Panc1 (cell line): ENCODE data around the gene VPS36.

Experiments
- CTCF ChIP-seq: fragments of 450-650 bp; IDR thresholded peaks from 2 replicates; pipeline ENCODE4 v1.5.1; 2017; ENCODE audit warnings: mild to moderate bottlenecking
- POLR2AphosphoS5 ChIP-seq: IDR thresholded peaks from 2 replicates; pipeline ENCODE4 v1.6.1; 2012; ENCODE audit warnings: mild to moderate bottlenecking, low read depth, low read length, moderate library complexity
- REST ChIP-seq, 2 experiments: IDR thresholded peaks; 2 replicates each; pipeline ENCODE4 v1.6.1; 2011 to 2012; ENCODE audit warnings: low read depth in 2 of 2, control low read depth in 1 of 2, low read length in 1 of 2, mild to moderate bottlenecking in 1 of 2, moderate library complexity in 1 of 2; ENCODE audit not compliant: insufficient read depth in 1 of 2

- TF ChIP-seq CTCF (no peak; the same call in 1 of the 2 replicates), REST (IDR thresholded peaks at IDR 0.05; ENCODE audit: insufficient read depth in 1 of 2, low read depth in 2 of 2, low read length in 1 of 2) (no peak), POLR2AphosphoS5 (no peak)
These were observed 50.7 kb downstream of the VPS36 start for GRCh38 chr13:52399708-52400107.
